HG03108 (cell line): ENCODE data around the gene TEX261.
A peak's percentile ranks its signal among the peaks of the same experiment; 100 is the strongest.

Experiments used
- ATAC-seq: cut with Tn5 transposase; IDR thresholded peaks from one replicate; pipeline ENCODE4 v1.9.1; 2021; ENCODE audit warnings: moderate library complexity; ENCODE audit not compliant: unreplicated experiment

The TEX261 gene

DNA sequence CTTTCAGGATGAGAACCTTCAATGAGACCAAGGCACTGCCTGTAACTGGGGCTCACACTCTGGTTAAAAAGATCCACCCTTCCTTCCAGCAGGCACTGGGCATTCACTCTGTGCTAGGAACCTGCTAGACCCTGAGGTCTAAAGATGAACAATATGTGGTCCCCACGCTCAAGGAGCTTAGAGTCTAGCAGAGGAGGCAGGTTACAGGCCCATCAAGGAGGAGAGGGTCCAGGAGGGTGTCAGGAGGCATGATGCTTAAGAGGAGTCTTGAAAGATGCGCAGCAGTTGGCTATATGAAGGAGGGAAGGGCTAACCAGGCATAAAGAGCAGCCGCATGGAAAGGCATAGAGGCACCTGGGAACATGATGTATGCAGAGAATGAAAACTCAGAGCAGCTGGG, 11.7 kb downstream of the TEX261 start:
- no peak for ATAC-seq

DNA sequence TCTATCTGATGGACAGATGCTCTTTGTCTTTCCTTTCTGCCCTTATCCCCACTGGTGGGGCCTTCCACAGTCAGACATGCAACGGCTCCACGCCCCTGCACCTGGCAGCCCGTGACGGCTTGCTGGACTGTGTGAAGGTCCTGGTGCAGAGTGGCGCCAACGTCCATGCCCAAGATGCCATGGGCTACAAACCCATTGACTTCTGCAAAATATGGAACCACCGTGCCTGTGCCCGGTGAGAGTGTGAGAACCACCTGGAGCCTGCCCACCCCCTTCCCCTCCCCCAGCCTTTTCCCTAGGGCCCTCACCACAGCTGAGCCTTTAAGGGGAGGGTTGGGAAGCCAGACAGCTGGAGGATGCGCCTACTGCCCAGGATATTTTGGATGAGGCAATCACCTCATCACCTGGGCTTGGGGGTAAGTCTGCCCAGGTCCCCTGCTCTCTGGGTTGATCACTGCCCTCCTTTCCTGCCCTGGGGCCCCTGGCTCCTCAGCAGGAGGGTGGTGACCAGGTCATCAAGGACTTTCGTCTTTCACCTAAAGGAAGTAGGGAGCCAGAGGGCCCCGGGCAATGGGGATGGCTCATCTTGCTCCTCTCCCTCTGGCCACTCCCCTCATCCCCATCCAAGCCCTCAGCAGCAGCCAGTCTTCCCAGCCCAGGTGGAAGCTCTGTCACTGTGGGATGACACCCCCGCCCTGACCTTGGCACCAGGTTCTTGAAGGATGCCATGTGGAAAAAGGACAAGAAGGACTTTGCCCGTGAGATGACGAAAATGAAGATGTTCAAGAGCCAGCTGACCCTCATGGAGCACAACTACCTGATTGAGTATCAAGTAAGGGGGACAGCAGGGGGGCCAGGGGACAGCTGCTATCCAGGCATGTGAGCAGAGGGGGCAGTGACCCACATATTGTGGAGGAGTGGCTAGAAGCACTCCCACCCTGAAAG, 12.5 kb downstream of the TEX261 start:
- ATAC-seq = no peak

DNA sequence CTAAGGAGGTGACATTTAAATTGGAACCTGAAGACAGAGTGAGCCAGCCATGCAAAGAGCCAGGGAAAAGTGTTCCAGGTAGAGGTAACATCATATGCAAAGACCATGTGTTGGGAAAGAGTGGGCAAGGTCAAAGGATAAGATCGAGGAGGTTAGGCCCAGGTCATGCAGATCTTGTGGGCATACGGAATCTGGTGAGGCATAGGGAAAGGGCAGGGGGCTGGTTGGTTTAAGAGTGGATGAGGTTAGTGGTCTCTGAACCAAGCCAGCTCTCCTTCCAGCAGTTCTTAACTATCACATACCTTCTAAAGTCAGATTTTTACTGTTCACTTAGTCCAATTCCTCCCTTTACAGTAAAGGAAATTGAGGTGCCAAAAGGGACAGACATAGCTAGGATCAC, 13.3 kb downstream of the TEX261 start:
- ATAC-seq = no peak

DNA sequence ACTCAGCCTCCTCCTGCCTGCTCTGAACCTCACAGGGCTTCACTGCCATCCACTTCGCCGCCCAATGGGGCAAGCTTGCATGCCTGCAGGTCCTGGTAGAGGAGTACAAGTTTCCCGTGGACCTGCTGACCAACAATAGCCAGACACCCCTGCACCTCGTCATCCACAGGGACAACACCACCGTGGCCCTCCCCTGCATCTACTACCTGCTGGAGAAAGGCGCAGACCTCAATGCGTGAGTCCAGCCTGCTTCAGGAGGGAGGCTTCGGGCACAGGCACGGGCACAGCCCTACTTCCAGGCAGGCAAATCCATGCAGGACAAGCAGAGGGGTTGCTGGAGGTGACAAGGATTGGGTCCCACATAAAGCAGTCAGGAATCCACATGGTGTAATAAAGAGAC, 15.0 kb downstream of the TEX261 start:
- no peak for ATAC-seq

DNA sequence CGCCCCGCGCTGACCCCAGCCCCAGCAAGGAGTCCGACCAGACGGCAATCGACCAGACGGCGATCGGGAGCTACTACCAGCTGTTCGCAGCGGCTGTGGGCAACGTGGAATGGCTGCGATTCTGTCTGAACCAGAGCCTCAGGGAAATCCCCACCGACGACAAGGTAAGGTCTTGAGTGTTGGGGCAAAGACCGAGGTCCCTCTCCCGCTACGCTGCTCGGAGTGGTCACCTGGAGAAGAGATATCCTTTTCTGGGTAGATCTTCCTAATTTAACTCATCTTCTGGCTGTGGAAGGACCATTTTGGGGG, 15.5 kb downstream of the TEX261 start:
- no peak for ATAC-seq

DNA sequence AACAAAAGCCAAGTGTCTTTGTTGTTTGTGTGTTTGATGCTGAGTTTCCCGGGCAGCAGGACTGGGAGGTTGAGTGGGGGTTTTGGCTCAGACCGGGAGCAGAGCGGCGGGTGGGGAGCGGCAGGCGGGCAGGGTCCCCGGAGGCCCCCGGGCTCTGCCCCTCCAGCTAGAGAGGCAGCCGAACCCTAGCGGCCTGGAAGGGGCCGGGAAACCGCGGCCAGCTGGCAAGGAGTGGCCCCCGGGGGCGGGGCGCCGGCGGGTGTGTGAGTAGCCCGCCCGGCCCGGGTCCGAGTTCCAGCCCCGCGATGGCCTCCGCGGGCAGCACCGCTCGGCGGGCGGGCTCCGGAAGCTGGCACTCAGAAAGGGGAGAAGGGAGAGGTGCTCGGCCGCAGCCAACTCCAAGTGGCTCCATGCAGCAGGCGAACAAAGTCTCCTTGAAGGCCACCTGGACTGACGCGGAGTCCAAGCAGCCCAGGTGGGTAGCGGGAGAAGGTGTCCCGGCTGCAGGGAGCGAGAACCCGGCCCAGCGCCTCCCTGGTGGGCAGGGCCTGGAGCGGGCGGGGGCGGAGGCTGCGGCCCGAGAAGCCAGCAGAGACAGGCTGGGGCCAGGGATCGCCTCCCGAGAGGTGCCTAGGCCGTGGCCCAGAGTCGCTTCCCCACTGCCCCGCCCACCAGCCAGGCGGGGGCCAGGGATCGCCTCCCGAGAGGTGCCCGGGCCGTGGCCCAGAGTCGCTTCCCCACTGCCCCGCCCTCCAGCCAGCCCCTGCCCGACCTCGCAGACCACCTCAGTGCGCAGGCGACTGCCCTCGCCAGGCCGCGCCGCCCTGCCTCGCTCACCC, 16.1 kb downstream of the TEX261 start, which contains the start of gene ANKRD53:
TSS of gene ANKRD53 (plus strand) at position 290 of the 839 bp plus-strand sequence. CDS start at position 306, 16 bp downstream.
- peak; percentile 29 for ATAC-seq

DNA sequence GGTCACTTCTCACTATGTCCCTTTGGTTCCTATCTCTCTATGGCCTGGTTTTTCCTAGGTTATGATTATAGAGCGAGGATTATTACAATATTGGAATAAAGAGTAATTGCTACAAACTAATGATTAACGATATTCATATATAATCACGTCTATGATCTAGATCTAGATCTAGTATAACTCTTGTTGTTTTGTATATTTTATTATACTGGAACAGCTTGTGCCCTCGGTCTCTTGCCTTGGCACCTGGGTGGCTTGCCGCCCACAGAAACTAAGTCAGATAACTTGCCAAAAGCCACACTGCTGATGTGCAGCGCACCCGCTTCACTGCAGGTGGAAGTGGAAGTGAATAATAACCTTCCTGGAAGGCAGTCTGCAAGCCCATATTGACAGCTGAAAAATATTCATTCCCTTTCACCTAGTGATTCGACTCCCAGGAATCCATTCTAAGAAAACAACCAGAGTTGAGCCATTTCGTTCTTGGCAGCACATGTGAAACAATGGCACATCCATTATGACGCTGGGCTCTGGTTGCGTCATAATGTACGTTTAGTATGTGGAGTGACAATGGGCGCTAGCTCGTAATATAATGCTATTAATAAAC, 17.0 kb downstream of the TEX261 start:
- ATAC-seq = no peak

DNA sequence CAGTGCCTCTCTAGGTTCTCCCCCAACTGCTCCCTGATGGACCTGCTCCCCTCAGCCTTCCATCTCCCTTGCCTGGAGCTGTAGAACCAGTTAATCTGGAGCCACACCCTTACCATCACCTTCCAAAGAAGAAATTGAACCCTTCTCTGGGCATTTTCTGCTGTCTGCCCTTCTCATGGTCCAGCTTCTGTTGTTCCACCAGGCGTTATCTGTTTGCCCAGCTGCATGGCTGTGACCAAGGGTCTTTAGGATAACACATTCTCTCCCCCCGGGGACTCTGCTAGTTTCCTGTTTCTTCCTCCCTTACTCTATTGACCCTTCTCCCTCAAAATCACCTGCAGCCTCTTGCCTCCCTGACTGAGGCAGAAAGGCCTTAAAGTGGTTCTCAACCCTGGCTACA, 19.4 kb downstream of the TEX261 start:
- no peak for ATAC-seq

DNA sequence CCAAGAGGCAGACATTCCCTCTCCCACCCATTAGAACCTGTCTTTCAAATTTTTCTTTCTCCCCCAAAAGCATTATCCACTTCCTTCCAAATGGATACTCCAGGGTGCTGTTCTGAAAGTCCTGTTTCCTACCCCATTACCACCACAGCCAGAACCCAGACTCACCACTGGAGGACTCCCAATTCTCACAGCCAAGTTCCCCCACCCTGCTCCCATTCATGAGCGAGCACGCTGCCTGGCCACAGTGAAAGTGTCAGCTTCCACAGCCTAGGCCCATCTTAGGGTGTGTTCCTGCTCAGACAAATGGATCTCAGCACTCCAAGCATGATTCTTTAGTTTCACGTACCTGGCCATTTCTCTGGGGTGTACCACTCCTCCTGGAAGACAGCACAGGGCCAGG, 20.1 kb downstream of the TEX261 start:
- no peak for ATAC-seq

DNA sequence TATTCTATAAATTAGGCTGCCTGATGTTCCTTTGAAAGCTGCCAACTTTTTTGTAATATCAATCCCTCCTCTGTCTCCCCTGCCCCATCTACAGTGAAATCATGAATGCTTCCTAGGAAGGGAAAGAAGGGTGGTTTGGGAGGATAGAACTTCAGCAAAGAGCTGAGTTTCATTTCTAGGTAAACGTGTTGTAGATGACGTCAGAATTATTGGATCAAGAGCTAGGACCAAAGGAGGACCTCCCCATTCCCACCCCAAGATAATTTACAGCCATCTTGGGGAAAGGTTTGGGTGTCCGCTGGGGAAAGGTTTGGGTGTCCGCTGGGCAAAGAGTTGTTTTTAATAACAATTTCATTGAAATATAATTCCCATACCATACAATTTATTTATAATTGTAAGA, 27.5 kb downstream of the TEX261 start:
- no peak for ATAC-seq

DNA sequence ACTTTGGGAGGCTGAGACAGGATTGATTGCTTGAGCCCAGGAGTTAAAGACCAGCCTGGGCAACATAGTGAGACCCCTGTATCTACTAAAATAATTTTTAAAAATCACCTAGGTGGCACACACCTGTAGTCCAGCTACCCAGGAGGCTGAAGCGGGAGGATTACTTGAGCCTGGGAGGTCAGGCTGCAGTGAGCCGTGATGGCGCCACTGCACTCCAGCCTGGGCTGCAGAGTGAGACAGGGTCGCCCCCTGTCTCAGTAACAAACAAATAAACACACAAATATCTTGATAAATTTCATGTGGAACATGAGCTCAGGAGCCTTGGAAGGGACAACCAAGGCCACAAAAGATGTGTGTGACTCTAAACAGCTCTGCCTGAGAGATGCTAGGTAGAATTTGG, 28.0 kb downstream of the TEX261 start:
- no peak for ATAC-seq

DNA sequence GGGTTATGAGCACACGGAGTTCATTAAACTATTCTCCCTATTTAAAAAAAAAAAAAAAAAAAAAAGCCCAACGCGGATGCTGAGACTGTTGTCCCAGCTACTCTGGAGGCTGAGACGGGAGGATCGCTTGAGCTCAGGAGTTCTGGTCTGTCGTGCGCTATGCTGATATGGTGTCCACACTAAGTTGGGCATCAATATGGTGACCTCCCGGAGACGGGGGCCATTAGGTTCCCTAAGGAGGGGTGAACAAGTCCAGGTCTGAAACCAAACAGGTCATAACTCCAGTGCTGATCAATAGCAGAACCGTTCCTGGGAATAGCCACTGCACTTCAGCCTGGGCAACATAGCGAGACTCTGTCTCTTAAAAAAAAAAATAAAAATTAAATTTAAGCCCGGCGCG, 29.2 kb downstream of the TEX261 start:
- no peak for ATAC-seq

DNA sequence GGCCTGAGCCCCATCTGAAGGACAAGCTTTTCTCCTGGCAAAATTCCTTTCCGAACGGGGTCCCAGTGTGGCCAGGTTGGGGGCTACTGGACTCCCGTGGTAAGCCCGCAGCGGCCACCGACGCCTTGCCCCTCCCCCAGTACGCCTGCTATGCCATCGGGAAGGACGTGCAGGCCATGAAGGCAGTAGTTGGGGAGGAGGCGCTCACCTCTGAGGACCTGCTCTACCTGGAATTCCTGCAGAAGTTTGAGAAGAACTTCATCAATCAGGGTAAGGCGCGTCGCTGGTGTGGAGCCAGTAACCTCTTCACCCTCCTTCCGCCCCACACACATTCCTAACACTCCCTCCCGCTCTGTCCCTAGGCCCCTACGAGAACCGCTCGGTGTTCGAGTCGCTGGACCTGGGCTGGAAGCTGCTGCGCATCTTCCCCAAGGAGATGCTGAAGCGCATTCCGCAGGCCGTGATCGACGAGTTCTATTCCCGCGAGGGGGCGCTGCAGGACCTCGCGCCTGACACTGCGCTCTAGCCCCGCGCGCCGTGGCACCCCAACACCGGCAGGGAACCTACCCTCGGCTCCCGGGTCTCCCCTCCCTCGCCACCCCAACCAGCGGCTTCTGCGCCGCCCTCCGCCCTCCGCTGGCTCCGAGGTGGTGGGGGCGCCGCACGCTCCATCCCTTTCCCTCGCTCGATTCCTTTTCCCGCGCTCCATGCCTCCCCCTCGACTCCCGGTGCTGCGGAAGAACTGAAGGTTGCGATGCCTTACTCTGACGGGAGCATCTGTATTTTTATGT, 29.9 kb downstream of the TEX261 start:
- peak; percentile 84 for ATAC-seq

DNA sequence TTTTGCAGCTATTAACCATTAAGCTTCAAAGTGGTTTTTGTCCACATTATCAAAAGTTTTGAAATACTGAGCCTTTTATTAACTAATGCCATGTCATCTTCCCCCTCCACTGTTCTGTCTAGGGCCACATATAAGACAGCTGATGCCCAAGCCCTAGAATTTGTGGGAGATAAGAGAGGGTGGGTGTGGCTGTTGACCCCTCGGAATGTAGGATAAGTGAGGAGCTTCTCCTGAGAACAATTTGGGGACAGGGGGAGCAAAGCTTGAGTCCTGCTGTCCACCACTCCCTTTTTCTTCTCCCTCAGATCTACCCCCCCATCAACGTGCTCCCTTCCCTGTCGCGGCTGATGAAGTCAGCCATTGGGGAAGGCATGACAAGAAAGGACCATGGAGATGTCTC, 30.5 kb downstream of the TEX261 start:
- ATAC-seq = no peak

DNA sequence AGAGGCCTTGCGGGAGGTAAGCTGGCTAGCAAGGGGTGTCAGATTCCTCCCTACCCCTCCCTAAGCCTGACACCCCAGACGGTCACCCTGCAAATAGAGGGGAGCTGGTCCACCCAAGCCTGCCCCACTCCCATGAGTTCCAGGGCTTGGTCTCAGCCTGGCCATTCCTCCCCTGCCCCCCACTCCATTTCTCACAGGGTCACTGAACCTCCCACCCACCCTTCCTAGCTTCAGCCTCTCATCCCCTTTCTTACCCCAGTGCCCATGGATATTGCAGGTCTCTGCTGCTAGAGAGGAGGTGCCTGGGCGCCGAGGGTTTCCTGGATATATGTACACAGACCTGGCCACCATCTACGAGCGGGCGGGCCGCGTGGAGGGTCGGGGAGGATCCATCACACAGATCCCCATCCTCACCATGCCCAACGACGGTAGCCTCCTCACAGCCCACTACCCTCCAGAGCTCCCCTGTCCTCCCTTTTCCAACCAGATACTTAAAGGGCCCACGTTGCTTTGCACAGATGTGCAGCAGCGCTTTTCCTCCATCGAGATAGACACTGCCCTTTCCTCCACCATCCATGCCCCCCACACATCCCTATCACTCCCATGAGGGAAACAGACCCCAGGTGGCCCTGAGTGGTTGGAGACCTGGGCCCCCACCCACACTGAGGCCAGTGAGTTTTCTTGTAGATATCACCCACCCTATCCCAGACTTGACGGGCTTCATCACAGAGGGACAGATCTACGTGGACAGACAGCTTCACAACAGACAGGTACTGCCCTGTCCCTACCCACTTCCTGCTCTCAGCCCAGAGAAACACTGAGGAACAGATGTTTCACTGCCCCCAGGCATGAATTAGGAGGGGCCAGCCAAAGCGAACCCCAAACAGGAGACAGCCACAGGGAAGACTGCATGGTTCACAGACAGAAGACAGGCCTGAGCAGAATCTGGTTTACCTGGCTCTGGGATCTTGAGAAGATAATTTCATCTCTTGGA, 31.5 kb downstream of the TEX261 start:
- no peak for ATAC-seq

DNA sequence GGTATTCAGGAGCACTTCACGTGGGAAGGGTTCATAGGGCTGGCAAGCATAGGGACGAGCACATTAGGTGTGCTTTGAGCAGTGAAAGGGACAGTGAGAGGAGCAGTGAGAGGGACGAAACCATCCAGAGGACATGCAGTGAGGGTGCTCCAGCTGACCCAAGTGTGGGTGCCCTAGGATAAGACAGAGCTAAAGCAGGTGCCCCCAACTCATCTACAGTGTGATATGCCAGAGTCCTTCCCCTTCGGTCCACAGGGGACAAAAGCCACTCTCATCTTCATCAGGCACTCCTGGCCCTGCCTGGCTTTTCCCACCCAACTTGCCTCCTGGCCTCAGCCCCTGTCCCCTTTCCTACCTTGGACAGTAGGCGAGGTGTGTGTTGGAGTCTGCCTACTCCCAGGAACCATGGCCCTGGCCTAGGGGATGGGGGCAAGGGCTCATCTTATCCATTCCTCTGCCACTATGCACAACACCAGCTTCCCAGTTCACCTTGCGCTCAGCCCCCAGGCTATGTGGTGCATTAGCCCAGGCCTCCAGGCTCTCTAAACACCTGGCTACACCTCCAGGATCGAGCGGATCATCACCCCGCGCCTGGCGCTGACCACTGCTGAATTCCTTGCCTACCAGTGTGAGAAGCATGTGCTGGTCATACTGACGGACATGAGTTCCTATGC, 32.3 kb downstream of the TEX261 start:
- ATAC-seq = no peak

DNA sequence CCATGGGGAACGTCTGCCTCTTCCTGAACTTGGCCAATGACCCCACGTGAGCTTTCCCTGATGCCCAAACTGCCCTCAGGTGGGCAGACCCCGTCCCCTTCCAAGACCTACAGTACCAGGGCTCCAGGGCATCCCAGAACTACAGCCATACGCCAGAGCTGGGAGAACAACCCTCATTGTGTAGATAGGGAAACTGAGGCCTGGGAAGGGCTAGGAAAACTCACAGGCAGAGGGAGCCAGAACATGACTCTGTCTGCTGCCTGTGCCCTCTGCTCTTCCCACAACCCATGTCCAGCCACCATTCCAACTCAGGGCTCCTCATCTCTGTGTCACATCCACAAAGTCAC, 33.1 kb downstream of the TEX261 start:
- ATAC-seq = no peak

DNA sequence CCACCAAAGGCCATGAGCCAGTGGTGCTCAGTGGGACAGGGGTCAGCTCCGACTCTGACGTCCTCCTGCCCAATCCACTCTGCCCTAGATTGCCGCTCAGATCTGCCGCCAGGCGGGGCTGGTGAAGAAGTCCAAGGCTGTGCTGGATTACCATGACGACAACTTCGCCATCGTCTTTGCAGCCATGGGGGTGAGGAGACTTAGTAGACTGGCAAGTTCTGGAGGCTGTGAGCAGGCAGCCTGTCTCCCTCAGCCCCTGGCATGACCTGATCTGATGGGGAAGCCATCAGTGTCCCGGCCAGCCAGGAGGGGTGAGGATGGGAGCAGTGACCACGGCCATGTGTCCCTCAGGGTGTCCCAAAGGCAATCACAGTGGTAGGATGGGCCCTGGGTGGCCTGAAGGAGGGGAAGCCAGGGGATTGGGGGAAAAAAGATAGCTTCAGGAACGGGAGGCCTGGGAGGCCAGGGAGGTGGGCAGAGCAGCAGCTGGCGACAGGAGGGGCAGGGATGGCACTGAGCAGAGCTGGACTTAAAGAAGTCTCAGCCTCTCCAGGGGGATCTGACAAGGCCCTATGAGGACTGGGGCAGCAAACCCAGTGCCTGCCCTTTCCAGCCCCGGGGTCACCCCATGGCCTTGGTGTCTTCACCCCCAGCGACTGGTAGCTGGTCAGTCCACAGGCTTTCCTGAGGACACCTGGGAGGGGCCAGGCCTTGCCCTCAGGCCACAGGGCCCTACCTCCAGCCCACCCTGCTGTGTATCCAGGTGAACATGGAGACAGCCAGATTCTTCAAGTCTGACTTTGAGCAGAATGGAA, 33.6 kb downstream of the TEX261 start:
- ATAC-seq = no peak
